Stimulated activated CD8-positive, alpha-beta memory T cell treated with anti-CD3 and anti-CD28 coated beads, Interleukin-4, amount 100 ng/mL, for 4 hours (primary cell): ENCODE results near the gene ZMPSTE24.

ENCODE experiments used
- DNase-seq, 2 donors: peaks; one replicate each; pipeline ENCODE4 v3.0.0-alpha.2; 2020; ENCODE audit warnings: low read depth in 2 of 2, low spot score in 1 of 2

ZMPSTE24 gene

DNA sequence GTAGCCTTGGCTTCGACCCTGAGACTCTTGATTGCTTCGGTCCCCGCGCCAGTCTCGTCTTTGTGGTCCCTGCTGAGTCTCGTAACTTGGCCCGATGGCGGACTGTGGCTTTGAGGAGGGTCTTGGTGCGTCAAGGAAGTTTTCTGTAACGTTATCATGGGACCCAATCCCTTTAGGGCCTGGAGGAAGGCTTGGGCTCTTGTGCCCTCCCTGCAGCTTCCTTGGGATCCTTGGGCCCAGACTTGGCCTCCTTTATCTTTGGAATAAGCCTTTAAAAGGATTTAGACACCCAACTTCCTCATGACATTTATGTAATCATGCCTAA lies 371 bp downstream of the ZMPSTE24 start:
- DNase-seq, result no peak

DNA sequence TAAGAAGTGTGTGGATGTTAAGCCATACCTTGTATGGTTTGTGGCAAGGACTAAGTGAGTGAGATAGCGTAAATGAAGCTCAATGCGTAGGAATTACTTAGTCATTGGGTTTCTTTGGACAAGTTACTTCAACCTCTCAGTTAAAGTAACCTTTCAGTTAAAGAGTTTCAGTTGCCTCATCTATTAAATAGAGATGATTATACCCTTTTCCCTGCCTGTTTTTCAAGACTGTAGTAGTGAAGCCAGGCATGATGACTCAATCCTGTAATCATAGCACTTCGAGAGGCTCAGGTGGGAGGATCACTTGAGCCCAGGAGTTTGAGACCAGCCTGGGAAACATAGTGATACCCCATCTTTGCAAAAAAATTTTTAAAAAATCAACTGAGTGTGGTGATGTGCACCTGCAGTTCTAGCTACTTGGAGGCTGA lies 6.3 kb downstream of the ZMPSTE24 start:
- no peak for DNase-seq

DNA sequence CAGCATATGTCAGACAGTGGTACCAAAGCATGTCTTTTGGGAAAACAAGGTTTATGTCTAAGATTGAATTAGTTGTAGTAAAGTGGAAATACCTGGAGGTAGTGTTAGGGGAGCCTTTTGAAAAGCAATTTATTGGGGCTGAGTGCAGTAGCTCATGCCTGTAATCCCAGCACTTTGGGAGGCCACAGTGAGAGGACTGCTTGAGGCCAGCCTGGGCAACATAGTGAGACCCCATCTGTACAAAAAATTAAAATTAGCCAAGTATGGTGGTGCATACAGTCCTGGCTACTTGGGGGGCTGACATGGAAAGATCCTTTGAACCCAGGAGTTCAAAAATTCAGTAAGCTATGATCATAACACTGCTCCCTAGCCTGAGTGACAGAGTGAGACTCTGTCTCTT lies 7.3 kb downstream of the ZMPSTE24 start:
- DNase-seq, result no peak

DNA sequence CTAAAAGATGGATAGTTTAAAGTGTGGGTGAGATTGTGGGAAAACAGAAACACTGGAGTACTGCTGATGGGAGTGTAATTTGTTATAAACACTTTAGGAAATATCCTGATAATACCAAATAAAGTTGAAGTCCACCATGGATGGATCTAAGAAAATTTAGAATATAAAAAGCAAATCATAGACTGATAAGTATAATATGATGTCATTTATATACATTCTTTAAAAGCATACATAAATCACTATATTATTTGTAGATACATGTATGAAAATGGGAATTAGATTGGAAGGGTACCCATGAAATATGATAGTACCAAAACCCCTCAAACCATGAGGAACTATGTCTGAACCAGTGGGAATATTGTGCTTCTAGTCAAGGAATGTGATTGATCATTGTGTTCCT lies 7.9 kb downstream of the ZMPSTE24 start:
- DNase-seq, result no peak

DNA sequence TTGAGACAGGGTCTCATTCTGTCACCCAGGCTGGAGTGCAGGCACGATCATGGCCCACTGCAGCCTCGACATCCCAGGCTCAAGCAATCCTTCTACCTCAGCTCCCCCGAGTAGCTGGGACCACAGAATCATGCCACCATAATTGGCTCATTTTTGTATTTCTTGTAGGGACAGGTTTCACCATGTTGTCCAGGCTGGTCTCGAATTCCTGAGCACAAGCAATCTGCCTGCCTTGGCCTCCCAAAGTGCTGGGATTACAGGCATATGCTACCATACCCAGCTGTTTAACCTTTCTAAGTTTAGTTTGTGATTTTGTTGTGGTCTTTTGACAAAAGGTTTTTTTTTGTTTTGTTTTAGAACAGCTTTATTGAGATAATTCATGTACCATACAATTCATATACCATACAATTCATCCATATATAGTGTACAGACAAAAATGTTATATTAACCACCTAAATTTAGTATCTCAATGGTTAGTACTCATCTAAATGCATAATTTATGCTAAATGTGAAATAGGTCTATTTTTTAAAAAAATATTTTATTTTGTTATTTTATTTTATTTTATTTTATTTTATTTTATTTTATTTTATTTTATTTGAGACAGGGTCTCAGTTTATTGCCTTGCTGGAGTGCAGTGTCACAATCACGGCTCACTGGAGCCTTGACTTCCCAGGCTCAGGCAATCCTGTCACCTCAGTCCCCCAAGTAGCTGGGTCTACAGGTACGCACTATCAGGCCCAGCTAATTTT lies 8.9 kb downstream of the ZMPSTE24 start:
- DNase-seq, result no peak

DNA sequence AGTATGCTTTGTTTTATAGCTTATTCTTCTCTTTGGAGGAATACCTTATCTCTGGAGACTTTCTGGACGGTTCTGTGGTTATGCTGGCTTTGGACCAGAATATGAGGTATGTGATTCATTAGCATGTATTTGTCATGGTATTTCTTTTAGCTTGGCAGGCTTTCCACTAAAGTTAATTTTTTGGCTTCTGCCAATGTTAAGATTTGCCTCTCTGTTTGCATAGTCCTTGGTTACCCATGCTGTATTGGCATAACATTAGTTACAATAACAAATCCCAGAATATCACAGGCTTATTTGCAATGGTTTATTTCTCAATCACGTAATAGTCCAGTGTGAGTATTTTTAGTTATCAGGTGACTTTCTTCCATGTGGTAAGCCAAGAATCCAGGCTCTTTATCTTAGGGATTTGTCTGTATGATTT lies 9.7 kb downstream of the ZMPSTE24 start:
- no peak for DNase-seq

DNA sequence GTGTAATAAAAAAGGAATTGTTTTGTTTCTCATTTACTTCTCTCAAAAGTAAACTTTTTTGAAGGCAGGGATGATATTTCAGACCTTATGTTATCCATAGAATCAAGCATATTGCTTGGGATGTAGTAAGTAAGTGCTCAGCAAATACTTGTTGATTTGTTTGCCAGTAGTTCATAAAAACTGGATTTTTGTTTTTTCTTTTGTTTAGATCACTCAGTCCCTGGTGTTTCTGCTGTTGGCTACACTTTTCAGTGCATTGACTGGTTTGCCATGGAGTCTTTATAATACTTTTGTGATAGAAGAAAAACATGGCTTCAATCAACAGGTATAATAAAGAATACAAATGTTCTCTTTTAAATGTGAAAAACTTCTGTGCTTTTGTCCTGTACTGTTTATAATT lies 10.2 kb downstream of the ZMPSTE24 start:
- no peak for DNase-seq

DNA sequence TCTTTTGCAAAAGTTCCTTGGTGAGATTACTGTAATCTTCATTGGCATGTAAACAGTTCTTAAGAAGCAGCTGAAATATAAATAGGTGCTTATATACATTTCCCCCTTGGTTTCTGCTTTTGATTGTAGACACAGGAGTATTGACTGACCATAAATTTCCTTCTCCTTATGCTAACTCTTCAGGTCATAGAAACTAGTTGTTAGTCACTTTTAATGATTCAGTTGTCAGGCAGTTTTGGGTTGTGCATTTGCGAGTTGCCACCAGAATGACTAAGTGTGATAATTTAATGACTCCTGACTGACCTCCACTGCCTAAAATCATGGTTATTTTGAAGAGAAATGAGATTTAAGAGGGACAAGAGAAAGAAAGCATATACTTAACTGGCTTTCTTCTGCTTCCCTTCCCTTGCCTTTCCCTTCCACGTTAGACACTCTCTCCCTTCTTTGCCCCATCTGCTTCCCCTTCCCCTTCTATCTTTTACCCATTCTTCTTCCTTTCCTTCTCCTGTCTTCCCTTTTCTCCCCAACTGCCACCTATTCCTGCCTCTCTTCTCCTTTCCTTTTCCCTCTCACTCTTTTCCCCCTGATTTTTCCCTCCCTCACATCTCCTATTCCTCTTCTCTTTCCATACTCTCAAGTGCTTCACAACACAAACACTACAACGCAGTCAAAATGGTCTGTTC lies 12.3 kb downstream of the ZMPSTE24 start:
- DNase-seq, result no peak

DNA sequence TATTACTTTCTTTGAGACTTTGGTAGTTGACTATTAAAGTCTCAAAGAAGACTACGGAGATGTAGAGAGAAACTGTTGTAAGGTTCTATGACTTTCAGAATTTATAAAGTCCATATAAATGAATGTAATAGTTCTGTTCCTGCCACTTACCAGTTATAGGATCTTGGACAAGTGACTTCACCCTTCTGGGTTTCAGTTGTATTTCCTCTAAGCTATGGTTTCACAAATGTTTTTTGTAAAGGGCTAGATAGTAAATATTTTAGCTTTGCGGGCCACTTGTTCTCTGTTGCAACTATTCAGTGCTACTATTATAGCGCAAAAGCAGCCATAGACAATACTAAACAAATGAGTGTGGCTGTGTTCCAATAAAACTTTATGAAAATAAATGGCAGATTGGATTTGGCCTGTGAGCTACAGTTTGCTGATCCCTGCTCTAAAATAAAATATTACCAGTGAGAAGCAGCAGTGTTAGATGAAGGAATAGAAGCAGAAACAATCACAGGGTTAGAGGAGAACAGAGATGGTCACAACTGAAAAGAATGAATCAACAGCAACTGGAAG lies 14.7 kb downstream of the ZMPSTE24 start:
- no peak for DNase-seq

DNA sequence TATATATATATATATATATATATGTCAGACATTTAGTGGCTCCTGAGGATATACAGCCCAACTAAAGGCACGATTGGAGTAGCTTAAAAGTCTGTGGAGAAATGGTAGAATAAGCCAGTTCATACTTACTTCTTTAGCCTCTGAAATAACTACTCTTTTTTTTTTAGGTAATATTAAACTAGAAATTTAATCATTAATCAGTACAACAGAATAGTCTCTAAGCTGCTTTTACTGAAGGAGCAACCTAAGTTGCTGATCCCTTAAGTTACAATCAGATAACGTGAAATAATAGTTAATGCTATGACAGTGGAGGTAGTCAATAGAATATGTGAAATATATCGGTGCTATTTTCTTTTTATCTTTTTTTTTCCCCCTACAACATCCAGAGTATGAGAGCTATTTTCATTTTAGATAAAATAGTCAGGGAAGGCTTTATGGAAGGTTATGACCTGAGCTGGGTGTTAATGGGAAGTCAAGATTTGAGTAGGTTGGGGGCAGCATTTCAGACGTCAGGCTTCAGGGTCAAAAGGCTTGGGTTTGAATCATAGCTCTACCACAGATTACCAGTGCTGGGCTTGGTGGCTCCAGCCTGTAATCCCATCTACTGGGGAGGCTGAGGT lies 15.6 kb downstream of the ZMPSTE24 start:
- DNase-seq, result no peak

DNA sequence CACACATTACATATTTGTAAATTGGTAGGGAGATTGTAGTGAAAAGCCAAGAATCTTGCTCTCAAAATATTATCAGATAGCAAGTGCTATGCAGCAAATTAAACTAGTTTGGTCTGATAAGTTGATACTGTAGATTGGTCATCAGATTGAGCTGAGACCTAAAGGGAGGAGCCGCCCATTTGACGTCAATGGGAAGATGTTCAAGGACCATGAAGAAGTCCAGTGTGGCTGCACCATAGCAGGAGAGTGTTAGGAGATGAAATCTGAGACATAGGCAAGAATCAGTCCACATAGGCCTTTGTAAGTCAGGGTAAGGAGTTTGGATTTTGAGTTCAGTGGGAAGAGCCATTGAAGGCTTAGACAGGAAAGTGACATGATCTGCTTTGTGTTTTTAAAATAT lies 16.3 kb downstream of the ZMPSTE24 start:
- DNase-seq, result no peak

DNA sequence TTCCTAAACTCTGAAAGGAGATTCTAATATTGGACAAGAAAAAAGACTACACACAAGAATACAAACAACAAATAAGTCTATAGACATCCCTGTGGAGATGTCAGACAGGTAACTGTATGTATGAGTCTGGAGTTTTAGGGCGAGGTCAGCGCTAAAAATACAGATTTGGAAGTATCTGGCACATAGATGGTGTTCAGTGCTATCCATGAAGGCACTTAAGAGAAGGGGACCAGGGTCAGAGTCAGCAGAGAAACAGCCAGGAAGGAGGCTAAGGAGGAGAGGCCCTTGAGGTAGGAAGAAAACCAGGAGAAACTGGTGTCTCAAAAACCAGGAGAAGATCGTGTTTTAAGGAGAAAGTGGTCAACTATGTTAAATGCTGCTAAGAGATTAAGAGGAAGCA lies 18.1 kb downstream of the ZMPSTE24 start:
- DNase-seq, result no peak

DNA sequence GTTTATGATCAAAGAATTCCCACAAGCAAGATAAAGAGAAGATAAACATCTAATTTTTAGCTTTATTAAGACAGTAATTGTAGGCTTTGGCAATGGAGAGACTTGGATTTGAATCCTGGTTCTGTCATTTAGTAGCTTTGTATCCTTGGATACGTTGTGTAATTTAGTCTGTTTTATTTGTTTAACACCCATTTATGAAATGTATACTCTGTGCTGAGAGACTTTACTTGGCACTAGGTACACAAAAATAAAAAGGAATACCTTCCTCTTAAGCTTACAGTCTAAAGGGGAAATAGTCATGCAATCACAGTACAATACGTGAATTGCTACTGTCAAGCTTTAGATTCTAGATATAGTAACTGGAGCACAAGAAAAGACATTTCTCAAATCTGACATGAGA lies 23.8 kb downstream of the ZMPSTE24 start:
- DNase-seq, result no peak

DNA sequence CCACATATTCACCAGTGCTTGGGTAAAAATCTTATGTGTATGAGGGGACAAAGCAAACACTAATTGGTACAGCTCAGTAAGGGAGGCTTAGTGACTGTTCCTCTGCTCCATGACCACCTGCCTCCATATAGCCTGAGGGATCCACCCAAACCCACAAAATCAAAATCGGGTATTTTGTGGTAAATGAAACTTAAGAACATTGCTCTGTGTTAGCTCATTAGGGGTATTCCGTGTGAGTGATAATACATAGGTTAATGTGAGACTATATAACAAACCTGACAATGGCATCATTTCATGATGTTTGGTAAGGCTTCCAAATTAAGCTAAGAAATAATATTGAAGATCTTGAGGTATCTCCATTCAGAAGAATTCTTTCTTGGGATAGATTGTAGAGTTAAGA lies 33.3 kb downstream of the ZMPSTE24 start:
- DNase-seq, result no peak

DNA sequence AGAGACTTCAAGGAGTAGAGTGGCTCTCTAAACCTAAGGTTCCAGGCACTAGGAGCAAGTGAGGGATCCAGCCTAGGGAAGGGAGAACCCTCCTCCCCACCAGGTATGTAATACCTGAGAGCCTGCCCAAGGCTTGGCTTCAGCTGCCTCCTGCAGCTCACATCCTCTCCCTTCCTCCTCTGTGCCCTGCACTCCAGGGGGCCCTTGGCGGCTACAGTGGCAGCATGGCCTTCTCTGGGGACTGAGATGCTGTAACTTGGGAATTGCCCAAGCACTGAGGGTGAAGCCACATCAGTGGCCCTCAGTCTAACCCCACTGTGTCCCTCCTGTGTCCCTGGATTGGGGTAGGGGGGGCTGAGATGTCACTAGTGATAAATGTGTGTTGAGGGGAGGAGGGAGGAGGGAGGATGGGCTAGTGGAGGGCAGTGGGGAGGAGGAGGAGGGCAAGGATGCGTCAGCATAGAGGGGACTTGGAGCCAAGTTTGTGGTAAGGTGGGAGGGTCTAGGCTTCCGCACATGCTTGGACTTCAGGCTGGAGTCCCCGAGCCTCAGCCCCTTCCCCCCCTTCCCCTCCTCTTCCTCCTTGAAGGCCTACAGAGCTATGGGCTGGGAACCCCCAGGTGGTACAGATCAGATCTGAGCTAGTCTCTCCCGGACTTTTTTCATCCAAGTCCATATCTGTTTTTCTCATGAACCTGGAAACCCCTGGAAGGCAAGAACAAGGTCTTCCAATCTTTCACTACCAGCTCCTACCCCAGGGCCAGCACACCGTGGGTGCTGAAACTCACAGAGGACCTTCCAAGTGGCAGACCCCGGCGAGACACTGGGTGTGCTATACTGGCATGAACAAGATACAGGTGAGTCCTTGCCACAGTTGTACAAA lies 41.6 kb downstream of the ZMPSTE24 start:
- DNase-seq, result no peak

DNA sequence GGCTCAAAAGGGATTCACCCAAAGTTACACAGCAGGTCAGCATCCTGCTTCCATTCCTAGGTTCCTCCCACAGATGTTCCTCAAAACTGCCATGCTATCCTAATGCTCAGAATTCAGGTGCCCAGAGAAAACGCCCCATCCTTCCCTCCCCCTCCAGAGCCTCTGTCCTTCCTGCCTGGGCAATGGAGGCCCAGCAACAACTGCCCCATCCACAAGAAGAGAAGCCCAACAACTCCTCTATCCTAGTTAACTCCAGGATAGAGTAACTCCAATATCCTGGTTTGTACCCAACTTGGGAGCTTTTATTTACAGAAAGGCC lies 42.2 kb downstream of the ZMPSTE24 start:
- no peak for DNase-seq

DNA sequence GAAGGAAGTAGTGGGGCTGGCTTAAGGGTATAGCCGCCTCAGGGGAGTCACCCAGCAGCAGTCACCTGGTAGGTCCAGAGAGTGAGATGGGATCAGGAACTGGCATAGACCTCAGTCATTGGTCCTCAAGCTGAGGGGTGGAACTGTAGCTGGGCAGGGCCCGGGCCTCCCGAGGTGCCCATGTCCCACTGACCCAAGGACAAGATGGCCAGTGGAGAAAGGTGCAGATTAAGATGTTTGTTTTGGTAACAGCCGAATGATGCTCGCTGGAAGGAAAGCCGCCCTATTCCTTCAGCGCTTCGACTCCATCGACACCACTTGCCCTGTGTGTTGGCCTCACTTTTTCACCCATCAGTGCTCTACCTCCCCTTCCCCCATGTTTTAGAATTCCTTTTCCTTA lies 42.6 kb downstream of the ZMPSTE24 start:
- no peak for DNase-seq

DNA sequence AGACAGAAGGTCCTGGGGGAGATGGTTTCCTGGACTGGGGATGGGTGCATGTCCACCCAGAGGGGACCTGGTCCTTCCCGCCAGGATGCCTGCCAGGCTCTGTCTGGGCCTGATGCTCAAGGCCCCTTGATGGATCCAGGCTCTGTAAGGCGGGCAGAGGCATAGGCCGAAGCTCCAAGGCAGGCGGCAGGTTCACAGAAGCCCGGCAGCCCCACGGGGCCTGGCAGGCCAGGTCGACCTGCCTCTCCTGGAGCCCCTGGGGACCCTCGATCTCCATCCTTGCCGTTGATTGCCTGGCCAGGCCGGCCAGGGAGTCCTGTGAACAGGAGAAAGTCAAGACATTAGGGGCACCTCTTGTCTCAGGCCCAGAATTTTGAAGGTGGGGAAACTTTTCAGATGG lies 43.0 kb downstream of the ZMPSTE24 start:
- DNase-seq, result no peak

DNA sequence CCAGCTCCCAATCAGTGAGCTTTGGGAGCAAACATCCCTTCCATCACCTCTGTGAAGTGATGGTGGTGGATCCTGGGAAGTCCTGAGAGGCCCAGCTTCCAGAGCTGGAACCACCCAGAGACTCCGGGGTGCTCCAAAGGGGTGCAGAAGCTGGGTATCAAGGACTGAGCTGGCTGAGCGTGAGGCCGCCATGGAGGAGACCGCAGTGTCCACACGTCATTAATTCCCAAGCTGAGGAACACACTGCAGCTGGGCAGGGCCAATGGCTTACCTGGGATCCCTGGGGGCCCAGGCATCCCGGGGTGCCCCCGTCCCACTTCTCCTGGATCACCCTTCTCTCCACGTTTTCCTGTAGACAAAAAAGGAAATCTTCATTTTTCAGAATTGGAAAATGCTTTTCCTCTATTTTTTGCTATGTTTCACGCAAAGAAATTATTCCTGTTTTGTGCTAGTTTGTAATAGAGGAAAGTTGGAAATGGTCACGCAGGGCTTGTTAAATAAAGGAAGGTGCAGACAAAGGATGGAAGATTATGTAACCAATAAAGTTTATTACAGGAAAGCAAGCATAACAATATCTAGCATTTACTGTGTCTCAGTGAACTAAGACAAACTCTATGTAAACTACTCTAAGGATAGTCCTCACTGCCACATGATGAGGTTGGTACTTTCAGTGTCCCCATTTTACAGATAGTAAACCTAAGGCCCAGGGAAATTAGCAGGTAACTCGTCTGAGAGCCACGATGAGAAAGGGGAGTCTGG lies 43.7 kb downstream of the ZMPSTE24 start:
- no peak for DNase-seq

DNA sequence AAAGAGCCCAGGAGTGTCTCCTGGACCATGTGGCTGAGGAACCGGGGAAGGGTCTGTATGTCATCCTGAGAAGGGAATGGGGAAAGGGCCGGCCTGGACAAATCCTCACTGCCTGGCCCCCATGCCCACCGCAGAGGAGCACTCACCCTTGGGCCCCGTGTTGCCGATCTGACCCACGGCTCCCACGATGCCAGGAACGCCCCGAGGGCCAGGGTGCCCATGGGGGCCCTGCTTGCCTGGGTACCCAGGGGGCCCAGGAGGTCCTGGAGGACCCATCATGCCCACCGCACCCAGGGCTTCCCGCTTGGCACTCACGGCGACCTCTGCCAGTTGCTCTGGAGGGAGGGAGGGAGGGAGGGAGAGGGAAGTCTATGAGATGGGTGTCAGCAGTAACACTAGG lies 44.4 kb downstream of the ZMPSTE24 start:
- DNase-seq, result no peak
